Immature natural killer cell (primary cell): Measurements from ENCODE around the gene OBI1. TPM values are rescaled to one million over a fixed set of nuclear protein-coding genes. Genes with fewer than 3 reads are reported as not detected.

Experiments
- DNase-seq, 3 donors: peaks; one replicate each; pipeline ENCODE4 v3.0.0; 2022; ENCODE audit warnings: mixed read lengths in 1 of 3
- H3K27ac Mint-ChIP-seq, 6 donors: one replicate each; pipeline ENCODE4 v1.8.0; 2020; ENCODE audit warnings: mixed read lengths in 6 of 6, mild to moderate bottlenecking in 5 of 6, inconsistent platforms in 4 of 6, moderate library complexity in 3 of 6
- H3K27me3 Mint-ChIP-seq, 3 donors: one replicate each; pipeline ENCODE4 v1.8.0; 2020 to 2021; ENCODE audit warnings: low read depth in 3 of 3, mild to moderate bottlenecking in 3 of 3, mixed read lengths in 3 of 3, moderate library complexity in 3 of 3, inconsistent platforms in 1 of 3
- H3K36me3 Mint-ChIP-seq, 3 donors: one replicate each; pipeline ENCODE4 v1.8.0; 2020; ENCODE audit warnings: mixed read lengths in 3 of 3, inconsistent platforms in 2 of 3, mild to moderate bottlenecking in 2 of 3
- H3K4me1 Mint-ChIP-seq, 2 donors: one replicate each; pipeline ENCODE4 v1.8.0; 2020; ENCODE audit warnings: inconsistent platforms in 2 of 2, mild to moderate bottlenecking in 2 of 2, mixed read lengths in 2 of 2, moderate library complexity in 1 of 2
- H3K4me3 Mint-ChIP-seq, 5 donors: one replicate each; pipeline ENCODE4 v1.8.0; 2020; ENCODE audit warnings: mild to moderate bottlenecking in 5 of 5, mixed read lengths in 5 of 5, inconsistent platforms in 3 of 5, moderate library complexity in 3 of 5
- H3K9me3 Mint-ChIP-seq, 6 donors: one replicate each; pipeline ENCODE4 v1.8.0; 2020; ENCODE audit warnings: mild to moderate bottlenecking in 6 of 6, mixed read lengths in 6 of 6, inconsistent platforms in 4 of 6, moderate library complexity in 3 of 6
- polyA plus RNA-seq, 3 donors: library from polyadenylated mRNA; unstranded; fragments of 300-500 nt; fragmentation: Illumina TruSeq; gene quantifications; one replicate each; pipeline ENCODE4 v1.2.3, GENCODE V29; 2021

Gene OBI1
- polyA plus RNA-seq, 3 donors from 2014 or later: 5.4 to 12.3 (median 7.4) TPM

DNA sequence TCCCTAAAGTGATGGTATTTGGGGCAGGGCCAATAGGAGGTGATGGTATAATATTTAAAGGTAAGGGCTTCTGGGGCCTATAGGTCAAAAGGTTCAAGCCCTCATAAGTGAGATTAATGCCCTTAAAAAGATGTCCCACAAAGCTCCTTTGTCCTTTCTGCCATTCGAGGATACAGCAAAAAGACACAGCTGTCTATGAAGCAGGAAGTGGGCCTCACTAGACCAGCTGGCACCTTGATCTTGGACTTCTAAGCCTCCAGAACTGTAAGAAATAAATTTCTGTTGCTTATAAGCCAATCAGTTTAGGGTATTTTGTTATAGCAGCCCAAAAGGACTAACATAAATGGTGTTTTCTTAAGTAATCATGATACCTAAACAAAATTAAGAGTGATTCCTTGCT lies 28.4 kb downstream of the OBI1 start:
- H3K4me3 Mint-ChIP-seq: no peak overlapping the region
- peaks cover 0 to 3% (median 0%) of the 10 kb centered on the region in 3 donors for H3K27me3 Mint-ChIP-seq
- peaks cover 10 to 20% of the 10 kb centered on the region in 2 donors for H3K4me1 Mint-ChIP-seq
- DNase-seq: no peak
- H3K9me3 Mint-ChIP-seq: no peaks in the 10 kb centered on the region
- peaks cover 32 to 53% (median 50%) of the 10 kb centered on the region in 3 donors for H3K36me3 Mint-ChIP-seq
- H3K27ac Mint-ChIP-seq: no peak overlapping the region

DNA sequence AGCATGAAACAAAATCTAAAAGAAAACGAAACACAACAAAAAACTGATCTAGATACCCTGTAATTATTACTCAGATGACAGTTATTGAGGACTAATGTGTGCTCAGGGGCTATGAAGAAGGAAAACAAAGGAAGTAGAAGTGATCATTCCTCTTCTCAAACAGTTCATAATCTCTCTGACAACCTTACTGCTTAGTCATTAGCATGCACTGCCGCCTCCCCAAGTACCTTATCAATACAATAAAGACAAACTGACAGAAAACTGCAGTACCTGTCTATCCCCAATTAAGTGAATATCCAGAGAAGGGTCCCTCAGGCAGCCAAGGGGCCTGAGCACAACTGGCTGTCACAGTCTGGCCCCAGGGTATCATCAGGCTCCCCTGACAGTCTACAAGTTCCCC lies 33.6 kb downstream of the OBI1 start:
- Mint-ChIP-seq H3K27me3 (no peaks in the 10 kb centered on the region), H3K4me1 (peaks cover 16 to 31% of the 10 kb centered on the region in 2 donors), H3K36me3 (peaks cover 11 to 22% (median 19%) of the 10 kb centered on the region in 3 donors), H3K27ac (peak overlapping the region in 1 of 6 donors; percentile 0), H3K4me3 (no peak overlapping the region), H3K9me3 (no peaks in the 10 kb centered on the region)
- no peak for DNase-seq

DNA sequence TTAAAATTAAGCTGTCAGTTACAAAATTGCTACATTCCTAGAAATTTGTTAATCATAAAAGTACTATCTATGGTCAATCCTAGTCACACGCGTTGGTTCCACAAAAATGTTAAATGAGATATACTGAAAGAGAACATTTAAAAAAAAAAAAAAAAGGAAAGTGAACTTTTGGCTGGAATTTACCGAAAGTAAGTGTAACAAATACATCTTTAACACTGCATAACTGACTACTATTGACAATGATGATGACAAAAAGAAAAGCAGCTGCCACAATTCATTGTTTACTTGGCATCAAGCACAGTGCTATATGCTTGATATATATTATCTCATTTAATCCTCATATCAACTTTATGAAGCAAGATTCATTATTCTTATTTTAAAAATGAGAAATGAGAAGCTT lies 35.8 kb downstream of the OBI1 start:
- Mint-ChIP-seq H3K36me3 (peaks cover 13 to 17% (median 14%) of the 10 kb centered on the region in 3 donors), H3K27ac (no peak overlapping the region), H3K4me1 (peaks cover 14 to 36% of the 10 kb centered on the region in 2 donors), H3K9me3 (no peaks in the 10 kb centered on the region), H3K27me3 (no peaks in the 10 kb centered on the region), H3K4me3 (no peak overlapping the region)
- DNase-seq: no peak

DNA sequence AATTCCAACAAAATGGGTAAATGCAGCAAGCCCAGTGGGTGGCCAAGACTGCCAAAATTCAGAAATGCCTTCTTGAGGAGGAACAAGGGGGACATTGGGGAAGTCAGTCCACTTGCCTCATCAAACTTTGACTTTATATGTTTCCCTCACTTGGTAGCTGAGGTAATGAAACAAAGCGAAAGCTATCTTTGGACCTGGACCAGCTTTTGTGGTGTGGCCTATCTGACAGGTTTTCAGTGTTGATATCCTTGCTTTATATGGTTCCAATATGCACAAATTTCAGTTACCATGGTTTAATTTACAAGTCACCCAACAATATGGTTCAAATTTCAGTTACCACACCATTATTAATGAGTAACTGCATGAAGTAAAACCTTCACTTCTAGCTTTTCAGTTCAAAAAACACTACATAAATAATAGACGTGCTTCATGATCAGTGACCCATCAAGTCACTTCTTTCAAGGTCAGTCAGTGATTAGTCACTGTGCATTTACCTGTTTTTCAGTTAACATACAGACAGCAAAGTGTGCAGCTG lies 38.0 kb downstream of the OBI1 start:
- Mint-ChIP-seq H3K27me3 (no peaks in the 10 kb centered on the region), H3K9me3 (no peaks in the 10 kb centered on the region), H3K27ac (no peak overlapping the region), H3K36me3 (peaks cover 19 to 29% (median 25%) of the 10 kb centered on the region in 3 donors), H3K4me1 (peaks cover 13 to 23% of the 10 kb centered on the region in 2 donors), H3K4me3 (no peak overlapping the region)
- DNase-seq: no peak

DNA sequence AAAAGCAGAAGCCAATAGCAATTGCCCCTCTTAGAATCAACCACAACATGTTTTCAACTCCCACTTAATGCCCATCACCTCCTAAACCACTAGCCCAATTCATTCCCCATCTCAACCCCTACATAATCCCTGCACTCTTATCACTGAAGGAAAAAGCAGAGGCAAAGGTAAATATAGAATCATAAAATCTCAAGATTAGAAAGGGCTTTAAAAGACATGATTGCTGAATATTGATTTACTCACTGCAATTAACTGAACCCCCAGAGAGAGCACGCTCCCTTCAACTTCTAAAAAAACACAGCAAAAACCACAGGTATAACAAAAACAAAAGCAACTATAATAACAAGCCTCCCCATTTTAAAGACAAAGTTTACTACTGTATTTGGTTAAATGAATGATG lies 40.5 kb downstream of the OBI1 start:
- no peak for DNase-seq
- H3K27me3 Mint-ChIP-seq: no peaks in the 10 kb centered on the region
- H3K4me1 Mint-ChIP-seq: peaks cover 9 to 18% of the 10 kb centered on the region in 2 donors
- H3K4me3 Mint-ChIP-seq: no peak overlapping the region
- no peaks in the 10 kb centered on the region for H3K9me3 Mint-ChIP-seq
- no peak overlapping the region for H3K27ac Mint-ChIP-seq
- peaks cover 42 to 44% (median 44%) of the 10 kb centered on the region in 3 donors for H3K36me3 Mint-ChIP-seq

DNA sequence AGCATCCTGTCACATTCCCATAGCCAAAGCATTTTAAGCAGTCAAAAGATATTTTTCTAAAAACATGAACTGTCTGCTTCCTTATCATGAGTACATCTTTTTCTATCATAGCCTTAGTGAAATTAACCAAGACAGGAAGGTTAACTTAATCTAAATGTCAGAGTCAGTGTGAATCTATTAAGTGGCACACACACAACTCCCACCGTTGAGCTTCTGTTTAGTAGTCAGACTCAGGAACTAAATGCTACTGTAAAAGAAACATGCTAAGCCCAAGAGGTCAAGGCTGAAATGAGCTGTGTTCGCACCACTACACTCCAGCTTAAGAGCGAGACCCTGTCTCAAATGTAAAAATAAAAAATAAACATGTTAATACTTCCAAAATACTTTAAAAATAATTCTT lies 47.9 kb downstream of the OBI1 start:
- Mint-ChIP-seq H3K27me3 (peaks cover 14 to 22% (median 20%) of the 10 kb centered on the region in 3 donors), H3K27ac (no peak overlapping the region), H3K4me1 (peaks cover 30 to 47% of the 10 kb centered on the region in 2 donors), H3K36me3 (peaks cover 19 to 26% (median 26%) of the 10 kb centered on the region in 3 donors), H3K9me3 (no peaks in the 10 kb centered on the region), H3K4me3 (no peak overlapping the region)
- DNase-seq: no peak

DNA sequence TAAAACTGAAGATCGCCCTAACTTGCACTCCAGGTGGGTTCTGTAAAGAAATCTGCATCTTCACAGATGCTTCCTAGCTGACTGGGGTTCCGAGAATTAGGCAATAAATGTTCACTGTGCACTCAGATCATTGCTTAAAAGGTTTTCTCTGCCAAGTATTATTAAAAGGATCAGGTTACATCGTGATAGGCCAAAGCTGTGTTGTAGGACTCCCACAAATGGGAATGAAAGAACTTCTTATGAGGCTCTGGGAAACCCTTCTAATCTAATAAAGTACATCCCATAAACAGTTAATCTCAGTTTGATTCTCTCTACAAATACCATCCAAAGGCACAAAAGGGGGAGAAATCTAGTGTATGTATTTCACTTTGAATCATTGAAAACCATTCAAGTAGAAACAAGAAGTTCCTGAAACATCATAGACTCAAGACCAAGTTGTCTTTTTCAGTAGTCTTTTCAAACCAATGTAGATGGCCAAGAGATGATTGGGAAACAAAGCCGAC lies 48.5 kb downstream of the OBI1 start:
- H3K4me3 Mint-ChIP-seq: peak overlapping the region in 2 of 5 donors; percentile 73 to 80
- H3K27me3 Mint-ChIP-seq: peaks cover 14 to 27% (median 23%) of the 10 kb centered on the region in 3 donors

DNA sequence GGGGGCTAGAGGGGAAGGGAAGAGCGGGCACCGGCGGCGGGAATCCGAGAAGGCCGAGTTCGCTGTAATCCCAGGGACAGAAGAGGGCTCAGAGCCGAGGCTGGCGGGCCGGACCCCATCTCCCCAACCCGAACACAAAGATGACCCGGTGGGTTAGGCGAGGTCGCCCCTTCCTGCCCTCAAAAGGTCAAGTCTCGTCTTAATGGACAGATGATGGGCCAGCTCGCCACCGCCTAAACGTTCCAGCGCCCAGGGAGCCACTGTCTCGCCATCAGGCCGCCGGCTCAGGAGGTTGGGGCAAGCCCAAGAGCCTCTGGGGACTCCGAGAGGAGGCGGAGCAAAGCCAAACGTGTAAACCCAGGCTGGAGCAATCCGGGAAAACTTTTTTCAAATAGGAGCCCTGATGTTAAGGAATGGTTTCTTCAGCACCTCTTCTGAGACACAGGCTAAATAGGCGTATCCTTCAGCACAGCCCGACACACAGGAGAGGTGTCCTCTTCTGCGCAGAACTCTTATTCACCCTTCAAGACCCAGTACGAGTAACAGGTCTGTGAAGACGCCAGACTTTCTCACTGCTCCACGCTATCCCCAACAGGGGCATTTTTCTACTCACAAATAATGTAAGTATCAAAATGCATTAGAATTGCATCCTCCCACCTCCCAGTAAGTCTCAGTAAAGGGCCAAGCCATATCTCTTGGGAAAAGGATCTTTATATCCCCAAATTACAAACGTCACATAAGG lies 49.3 kb downstream of the OBI1 start:
- no peak for DNase-seq
- Mint-ChIP-seq H3K36me3 (peaks cover 5 to 12% (median 12%) of the 10 kb centered on the region in 3 donors), H3K27me3 (peaks cover 17 to 34% (median 27%) of the 10 kb centered on the region in 3 donors), H3K4me3 (peak overlapping the region; percentile 63 to 80 (median 75)), H3K4me1 (peaks cover 24 to 40% of the 10 kb centered on the region in 2 donors), H3K27ac (no peak overlapping the region), H3K9me3 (no peaks in the 10 kb centered on the region)

More for the DNA sequence above, 48.5 kb downstream of the OBI1 start:
- peaks cover 13 to 20% (median 20%) of the 10 kb centered on the region in 3 donors for H3K36me3 Mint-ChIP-seq
- DNase-seq: no peak
- H3K4me1 Mint-ChIP-seq: peaks cover 28 to 45% of the 10 kb centered on the region in 2 donors
- H3K9me3 Mint-ChIP-seq: no peaks in the 10 kb centered on the region
- no peak overlapping the region for H3K27ac Mint-ChIP-seq

DNA sequence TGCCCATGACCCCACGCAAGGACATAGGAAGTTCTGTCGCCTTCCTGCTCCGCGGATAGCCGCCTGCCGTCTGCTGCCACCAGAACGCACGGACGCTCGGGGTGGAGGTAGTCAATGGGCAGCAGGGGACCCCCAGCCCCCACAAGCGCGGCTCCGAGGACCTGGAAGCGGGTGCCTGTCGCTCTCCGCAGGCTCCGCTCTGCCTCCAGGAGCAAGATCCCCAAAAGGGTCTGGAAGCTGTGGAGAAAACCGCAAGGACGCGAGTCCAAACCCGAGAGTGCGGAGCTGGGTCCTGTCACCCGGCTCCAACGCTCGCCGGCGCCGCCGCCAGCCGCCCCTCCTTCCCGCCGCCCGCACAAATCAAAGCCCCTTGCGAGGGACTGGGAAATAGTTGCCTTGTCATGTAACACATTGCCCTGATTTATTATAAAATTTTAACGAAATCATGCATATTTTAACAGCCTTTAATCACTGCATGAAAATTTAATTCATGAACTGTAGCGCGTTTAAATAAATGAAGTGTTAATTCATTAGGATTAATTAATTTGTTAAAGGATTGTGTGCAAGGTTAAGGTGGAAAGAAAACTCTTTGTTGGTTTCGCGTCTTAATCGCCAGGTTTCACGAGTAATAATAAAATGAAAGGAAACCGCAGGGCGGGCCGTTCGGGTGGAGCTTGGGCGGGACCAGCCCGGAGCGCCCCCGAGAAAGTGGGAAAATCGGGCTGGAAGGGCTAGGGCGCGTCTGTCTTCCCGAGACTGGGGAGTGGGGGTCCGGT lies 50.1 kb downstream of the OBI1 start:
- Mint-ChIP-seq H3K27ac (no peak overlapping the region), H3K9me3 (no peaks in the 10 kb centered on the region), H3K36me3 (peaks cover 0 to 7% (median 6%) of the 10 kb centered on the region in 3 donors), H3K27me3 (peaks cover 25 to 38% (median 28%) of the 10 kb centered on the region in 3 donors), H3K4me1 (peaks cover 27 to 47% of the 10 kb centered on the region in 2 donors), H3K4me3 (peak overlapping the region; percentile 63 to 80 (median 75))
- no peak for DNase-seq

DNA sequence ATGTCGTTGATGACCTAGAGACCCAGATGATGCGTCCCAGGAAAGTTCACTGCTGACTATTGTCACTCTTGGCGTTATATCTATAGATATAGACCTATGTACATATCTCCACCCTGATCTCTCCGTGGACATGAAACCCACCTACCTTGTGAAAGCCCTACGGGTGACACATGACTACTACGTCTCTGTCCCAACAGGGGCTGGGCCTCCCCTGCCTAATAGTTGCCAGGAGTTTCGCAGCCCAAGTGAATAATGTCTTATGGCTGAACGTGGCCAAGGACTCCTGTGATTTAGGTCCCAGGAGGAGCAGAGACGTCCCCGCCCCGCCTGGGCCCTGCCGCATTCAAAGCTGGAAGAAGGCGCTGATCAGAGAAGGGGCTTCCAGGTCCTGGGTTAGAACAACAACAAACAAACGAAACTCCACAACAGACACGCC lies 50.7 kb downstream of the OBI1 start:
- peaks cover 29 to 42% (median 33%) of the 10 kb centered on the region in 3 donors for H3K27me3 Mint-ChIP-seq
- H3K4me3 Mint-ChIP-seq: peak overlapping the region; percentile 38 to 80 (median 73)
- H3K9me3 Mint-ChIP-seq: no peaks in the 10 kb centered on the region
- H3K27ac Mint-ChIP-seq: no peak overlapping the region
- DNase-seq: no peak
- peaks cover 31 to 52% of the 10 kb centered on the region in 2 donors for H3K4me1 Mint-ChIP-seq
- H3K36me3 Mint-ChIP-seq: peaks cover 0 to 4% (median 2%) of the 10 kb centered on the region in 3 donors

DNA sequence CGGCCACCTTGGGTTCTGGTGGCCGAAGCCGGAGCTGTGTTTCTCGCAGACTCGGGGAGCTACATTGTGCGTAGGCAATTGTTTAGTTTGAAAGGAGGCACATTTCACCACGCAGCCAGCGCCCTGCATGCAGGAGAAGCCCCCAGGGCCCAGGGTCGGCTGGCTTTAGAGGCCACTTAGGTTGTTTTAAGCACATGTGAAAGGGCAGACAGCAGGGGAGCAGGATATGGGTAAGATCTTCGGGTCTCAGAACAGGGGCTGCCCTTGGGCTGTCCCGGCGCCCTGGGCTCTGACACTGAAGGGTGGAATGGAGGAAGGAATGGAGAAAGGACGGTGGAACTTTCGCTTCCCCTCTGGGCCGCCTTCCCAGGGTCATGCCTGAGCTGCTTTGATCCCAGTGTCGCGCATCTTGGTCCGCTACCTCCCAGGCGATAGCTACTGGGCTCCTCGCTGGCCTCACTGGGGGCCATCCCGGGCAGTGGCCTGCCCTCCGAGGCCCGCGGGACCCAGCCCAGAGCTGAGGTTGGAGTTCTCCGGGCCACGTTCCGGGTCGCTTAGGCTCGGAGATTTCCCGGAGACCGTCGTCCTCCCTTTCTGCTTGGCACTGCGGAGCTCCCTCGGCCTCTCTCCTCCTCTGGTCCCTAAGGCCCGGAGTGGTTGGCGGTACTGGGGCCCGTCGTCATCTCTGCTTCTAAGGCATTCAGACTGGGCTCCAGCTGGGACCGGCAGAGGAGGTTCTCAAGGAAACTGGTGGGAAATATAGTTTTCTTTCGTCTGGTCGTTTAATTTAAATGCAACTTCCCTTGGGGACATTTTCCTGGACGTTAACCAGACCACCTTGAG lies 51.3 kb downstream of the OBI1 start:
- H3K4me3 Mint-ChIP-seq: peak overlapping the region; percentile 38 to 80 (median 73)
- H3K9me3 Mint-ChIP-seq: no peaks in the 10 kb centered on the region
- no peak for DNase-seq
- no peak overlapping the region for H3K27ac Mint-ChIP-seq
- H3K36me3 Mint-ChIP-seq: peaks cover 0 to 3% (median 0%) of the 10 kb centered on the region in 3 donors
- H3K27me3 Mint-ChIP-seq: peaks cover 34 to 45% (median 36%) of the 10 kb centered on the region in 3 donors
- peaks cover 34 to 55% of the 10 kb centered on the region in 2 donors for H3K4me1 Mint-ChIP-seq

DNA sequence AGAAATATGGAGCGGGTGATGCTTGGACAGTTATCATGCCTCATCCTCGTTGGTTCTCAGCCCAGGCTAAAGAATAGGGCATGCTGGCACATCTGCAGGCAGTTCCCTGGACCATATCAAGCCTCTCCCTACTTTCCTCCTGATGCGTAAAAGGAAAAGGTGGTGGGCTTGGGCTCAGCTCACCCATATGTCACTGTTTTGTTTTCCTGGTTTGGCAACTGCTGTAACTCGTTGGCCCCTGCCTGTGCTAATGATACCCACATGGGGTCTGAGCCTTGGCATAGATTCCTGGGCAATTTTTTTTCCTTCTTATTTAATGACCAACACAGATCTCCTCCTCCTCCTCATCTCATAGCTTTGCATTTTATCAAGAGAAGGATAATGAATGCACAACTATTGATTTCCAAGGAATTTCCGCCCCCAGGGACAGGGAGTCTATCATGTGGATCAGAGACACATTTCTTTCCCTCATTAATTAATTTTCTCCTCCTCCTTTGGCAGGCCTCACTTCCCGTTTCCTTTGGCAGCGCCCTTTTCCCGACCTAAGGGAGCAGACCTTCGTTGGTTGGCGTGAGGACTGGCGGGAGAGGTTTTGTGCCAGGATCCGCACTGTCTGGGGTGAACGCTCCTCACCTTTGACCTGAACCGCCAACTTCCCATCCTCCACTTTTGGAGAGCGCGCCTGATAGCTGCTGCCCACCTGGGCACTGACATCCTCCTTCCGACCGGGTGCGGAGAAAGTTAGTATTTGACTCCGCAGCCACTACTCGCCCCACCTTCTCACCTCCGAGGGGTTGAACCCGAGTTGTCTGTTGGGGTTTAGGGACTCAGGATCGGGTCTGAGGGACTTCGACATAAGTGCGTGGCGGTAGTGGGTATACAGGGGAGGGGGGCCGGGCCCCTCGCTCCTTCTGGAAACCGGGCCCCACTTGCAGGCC lies 52.2 kb downstream of the OBI1 start:
- Mint-ChIP-seq H3K36me3 (peaks cover 0 to 3% (median 0%) of the 10 kb centered on the region in 3 donors), H3K27me3 (peaks cover 39 to 49% (median 40%) of the 10 kb centered on the region in 3 donors), H3K4me3 (peak overlapping the region in 3 of 5 donors; percentile 4 to 40 (median 38)), H3K27ac (no peak overlapping the region), H3K9me3 (no peaks in the 10 kb centered on the region), H3K4me1 (peaks cover 39 to 60% of the 10 kb centered on the region in 2 donors)
- no peak for DNase-seq
